Liver (tissue), 9 donors: ENCODE results near the gene CXCR4. TPM values are rescaled to one million over a fixed set of nuclear protein-coding genes. Genes with fewer than 3 reads are reported as not detected.

Source experiments
- DNase-seq: peaks from one replicate; pipeline ENCODE4 v3.0.0-alpha.2; 2017; ENCODE audit warnings: low spot score
- H3K27ac ChIP-seq, 2 donors: one replicate each; pipeline ENCODE4 v1.7.0; 2013; ENCODE audit warnings: inconsistent platforms in 2 of 2, low read length in 2 of 2, control low read depth in 1 of 2, low read depth in 1 of 2, mild to moderate bottlenecking in 1 of 2
- H3K27me3 ChIP-seq, 4 donors: one replicate each; pipeline versions ENCODE4 v1.6.1 to v1.7.0; 2013; ENCODE audit warnings: low read length in 3 of 4, inconsistent platforms in 1 of 4, mild to moderate bottlenecking in 1 of 4, moderate library complexity in 1 of 4; ENCODE audit not compliant: control insufficient read depth in 4 of 4, insufficient read depth in 4 of 4
- H3K36me3 ChIP-seq, 4 donors: one replicate each; pipeline versions ENCODE4 v1.6.1 to v1.7.0; 2013; ENCODE audit warnings: low read length in 3 of 4, mild to moderate bottlenecking in 3 of 4, low read depth in 1 of 4, moderate library complexity in 1 of 4; ENCODE audit not compliant: control insufficient read depth in 4 of 4, insufficient read depth in 3 of 4
- H3K4me1 ChIP-seq, 4 donors: one replicate each; pipeline versions ENCODE4 v1.6.1 to v1.7.0; 2013; ENCODE audit warnings: low read length in 3 of 4, mild to moderate bottlenecking in 3 of 4, moderate library complexity in 1 of 4; ENCODE audit not compliant: control insufficient read depth in 4 of 4, insufficient read depth in 4 of 4
- H3K4me3 ChIP-seq, 3 donors: one replicate each; pipeline versions ENCODE4 v1.6.1 to v1.7.0; 2013; ENCODE audit warnings: low read length in 3 of 3, control low read depth in 1 of 3, low read depth in 1 of 3, mild to moderate bottlenecking in 1 of 3
- H3K9ac ChIP-seq, 2 donors: one replicate each; pipeline ENCODE4 v1.7.0; 2013; ENCODE audit warnings: low read length in 2 of 2, mild to moderate bottlenecking in 2 of 2, moderate library complexity in 2 of 2, control low read depth in 1 of 2, low read depth in 1 of 2
- H3K9me3 ChIP-seq, 4 donors: one replicate each; pipeline versions ENCODE4 v1.6.1 to v1.7.0; 2013; ENCODE audit warnings: low read length in 3 of 4; ENCODE audit not compliant: control insufficient read depth in 4 of 4
- CTCF ChIP-seq: fragments of 150-350 bp; IDR thresholded peaks from 2 replicates; pipeline ENCODE4 v1.5.1; 2017; ENCODE audit warnings: improper control_type of control experiment, low read depth, low read length; ENCODE audit not compliant: missing input control
- EGR1 ChIP-seq, 2 donors: IDR thresholded peaks; 2 replicates each; pipeline ENCODE4 v1.6.1; 2016 to 2018; ENCODE audit warnings: antibody characterized with exemption in 2 of 2, low read depth in 2 of 2
- FOXA1 ChIP-seq: IDR thresholded peaks from 2 replicates; pipeline ENCODE4 v1.6.1; 2016; ENCODE audit warnings: antibody characterized with exemption
- FOXA2 ChIP-seq: IDR thresholded peaks from 2 replicates; pipeline ENCODE4 v1.6.1; 2016; ENCODE audit warnings: antibody characterized with exemption
- GABPA ChIP-seq, 2 donors: IDR thresholded peaks in 1 of 2; conservative IDR thresholded peaks in 1 of 2; 2 replicates each; pipeline ENCODE4 v1.6.1; 2016; ENCODE audit warnings: antibody characterized with exemption in 2 of 2, mild to moderate bottlenecking in 1 of 2, moderate library complexity in 1 of 2
- HNF4A ChIP-seq, 2 donors: conservative IDR thresholded peaks; 2 replicates each; pipeline ENCODE4 v1.6.1; 2016; ENCODE audit warnings: antibody characterized with exemption in 2 of 2, mild to moderate bottlenecking in 2 of 2
- HNF4G ChIP-seq: IDR thresholded peaks from 2 replicates; pipeline ENCODE4 v1.6.1; 2016; ENCODE audit warnings: antibody characterized with exemption
- JUND ChIP-seq, 2 donors: IDR thresholded peaks; 2 replicates each; pipeline ENCODE4 v1.6.1; 2016; ENCODE audit warnings: antibody characterized with exemption in 2 of 2
- NR2F2 ChIP-seq: IDR thresholded peaks from 2 replicates; pipeline ENCODE4 v1.6.1; 2016; ENCODE audit warnings: antibody characterized with exemption
- RAD21 ChIP-seq, 2 donors: IDR thresholded peaks; 2 replicates each; pipeline ENCODE4 v1.6.1; 2016; ENCODE audit warnings: antibody characterized with exemption in 2 of 2, mild to moderate bottlenecking in 2 of 2
- RXRA ChIP-seq, 2 donors: IDR thresholded peaks; 2 replicates each; pipeline ENCODE4 v1.6.1; 2017 to 2018; ENCODE audit warnings: antibody characterized with exemption in 2 of 2, mild to moderate bottlenecking in 1 of 2
- SP1 ChIP-seq: IDR thresholded peaks from 2 replicates; pipeline ENCODE4 v1.6.1; 2018; ENCODE audit warnings: antibody characterized with exemption, mild to moderate bottlenecking
- TAF1 ChIP-seq: conservative IDR thresholded peaks from 2 replicates; pipeline ENCODE4 v1.6.1; 2016; ENCODE audit warnings: antibody characterized with exemption, mild to moderate bottlenecking
- YY1 ChIP-seq: IDR thresholded peaks from 2 replicates; pipeline ENCODE4 v1.6.1; 2016; ENCODE audit warnings: antibody characterized with exemption, mild to moderate bottlenecking
- ZBTB33 ChIP-seq: IDR thresholded peaks from 2 replicates; pipeline ENCODE4 v1.6.1; 2016; ENCODE audit warnings: antibody characterized with exemption
- polyA plus RNA-seq, 2 donors: library from polyadenylated mRNA; stranded (reverse) in 1 of 2; unstranded in 1 of 2; fragments of 200-250 nt in 1 of 2; fragments of >200 nt in 1 of 2; fragmentation: Nextera tagmentation in 1 of 2; extraction: Ambion mirVana in 1 of 2; gene quantifications; one replicate each; pipeline versions ENCODE4 v1.2.1 to v1.2.3, GENCODE V29; 2013 to 2015
- total RNA-seq, 2 donors: library from RNA; depleted of rRNA; stranded (reverse); fragments of >200 nt; gene quantifications; one replicate each; pipeline ENCODE4 v1.2.3, GENCODE V29; 2014
- TF ChIP-seq, protein P1 (sequence below): IDR thresholded peaks from 2 replicates; pipeline ENCODE4 v1.6.1; 2016; ENCODE audit warnings: antibody characterized with exemption
- TF ChIP-seq, protein P2 (sequence below): IDR thresholded peaks from 2 replicates; pipeline ENCODE4 v1.6.1; 2016; ENCODE audit warnings: antibody characterized with exemption, mild to moderate bottlenecking
- TF ChIP-seq, protein P3 (sequence below): IDR thresholded peaks from 2 replicates; pipeline ENCODE4 v1.6.1; 2016; ENCODE audit warnings: antibody characterized with exemption
- donor health status: healthy.
- donor health status: healthy.
- donor health status: healthy.
- donor health status: healthy.
- donor health status: healthy.

The CXCR4 gene
- total and polyA plus RNA-seq, 4 donors: 5.0 to 9.0 (median 6.1) TPM

GRCh38 chr2:136132825-136133155, 14.8 kb upstream of the CXCR4 start:
- Histone ChIP-seq H3K9me3 (no peaks in the 10 kb centered on the region), H3K27me3 (peaks cover 0 to 4% (median 0%) of the 10 kb centered on the region in 4 donors), H3K9ac (peak overlapping the region in 1 of 2 donors; percentile 39), H3K4me3 (no peak overlapping the region), H3K36me3 (no peaks in the 10 kb centered on the region), H3K27ac (peak overlapping the region in 1 of 2 donors; percentile 40), H3K4me1 (no peaks in the 10 kb centered on the region)
- TF ChIP-seq JUND (IDR thresholded peaks at IDR 0.05) (no peak), FOXA1 (no peak), EGR1 (IDR thresholded peaks at IDR 0.05; ENCODE audit: low read depth in 2 of 2) (no peak), ZBTB33 (no peak), FOXA2 (no peak), HNF4G (no peak), GABPA (IDR thresholded peaks at IDR 0.05 in 1 of 2, conservative IDR thresholded peaks at IDR 0.05 in 1 of 2) (no peak), NR2F2 (no peak), YY1 (no peak), RXRA (IDR thresholded peaks at IDR 0.05) (no peak), RAD21 (IDR thresholded peaks at IDR 0.05) (no peak), HNF4A (conservative IDR thresholded peaks at IDR 0.05) (no peak), SP1 (no peak), CTCF (no peak), TAF1 (no peak)
- TF ChIP-seq, protein P1, sequence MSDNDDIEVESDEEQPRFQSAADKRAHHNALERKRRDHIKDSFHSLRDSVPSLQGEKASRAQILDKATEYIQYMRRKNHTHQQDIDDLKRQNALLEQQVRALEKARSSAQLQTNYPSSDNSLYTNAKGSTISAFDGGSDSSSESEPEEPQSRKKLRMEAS: no peak
- TF ChIP-seq, protein P2, sequence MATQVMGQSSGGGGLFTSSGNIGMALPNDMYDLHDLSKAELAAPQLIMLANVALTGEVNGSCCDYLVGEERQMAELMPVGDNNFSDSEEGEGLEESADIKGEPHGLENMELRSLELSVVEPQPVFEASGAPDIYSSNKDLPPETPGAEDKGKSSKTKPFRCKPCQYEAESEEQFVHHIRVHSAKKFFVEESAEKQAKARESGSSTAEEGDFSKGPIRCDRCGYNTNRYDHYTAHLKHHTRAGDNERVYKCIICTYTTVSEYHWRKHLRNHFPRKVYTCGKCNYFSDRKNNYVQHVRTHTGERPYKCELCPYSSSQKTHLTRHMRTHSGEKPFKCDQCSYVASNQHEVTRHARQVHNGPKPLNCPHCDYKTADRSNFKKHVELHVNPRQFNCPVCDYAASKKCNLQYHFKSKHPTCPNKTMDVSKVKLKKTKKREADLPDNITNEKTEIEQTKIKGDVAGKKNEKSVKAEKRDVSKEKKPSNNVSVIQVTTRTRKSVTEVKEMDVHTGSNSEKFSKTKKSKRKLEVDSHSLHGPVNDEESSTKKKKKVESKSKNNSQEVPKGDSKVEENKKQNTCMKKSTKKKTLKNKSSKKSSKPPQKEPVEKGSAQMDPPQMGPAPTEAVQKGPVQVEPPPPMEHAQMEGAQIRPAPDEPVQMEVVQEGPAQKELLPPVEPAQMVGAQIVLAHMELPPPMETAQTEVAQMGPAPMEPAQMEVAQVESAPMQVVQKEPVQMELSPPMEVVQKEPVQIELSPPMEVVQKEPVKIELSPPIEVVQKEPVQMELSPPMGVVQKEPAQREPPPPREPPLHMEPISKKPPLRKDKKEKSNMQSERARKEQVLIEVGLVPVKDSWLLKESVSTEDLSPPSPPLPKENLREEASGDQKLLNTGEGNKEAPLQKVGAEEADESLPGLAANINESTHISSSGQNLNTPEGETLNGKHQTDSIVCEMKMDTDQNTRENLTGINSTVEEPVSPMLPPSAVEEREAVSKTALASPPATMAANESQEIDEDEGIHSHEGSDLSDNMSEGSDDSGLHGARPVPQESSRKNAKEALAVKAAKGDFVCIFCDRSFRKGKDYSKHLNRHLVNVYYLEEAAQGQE: no peak
- TF ChIP-seq, protein P3, sequence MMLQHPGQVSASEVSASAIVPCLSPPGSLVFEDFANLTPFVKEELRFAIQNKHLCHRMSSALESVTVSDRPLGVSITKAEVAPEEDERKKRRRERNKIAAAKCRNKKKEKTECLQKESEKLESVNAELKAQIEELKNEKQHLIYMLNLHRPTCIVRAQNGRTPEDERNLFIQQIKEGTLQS: no peak
- no peak for DNase-seq
